GM12873 (cell line): Measurements from ENCODE around the gene PDSS2.

ENCODE experiments used
- TF ChIP-seq, protein P1 (sequence below): IDR thresholded peaks from 2 replicates; pipeline ENCODE4 v1.5.1; 2012; ENCODE audit warnings: low read depth, mild to moderate bottlenecking, moderate library complexity, low read length, control low read depth; ENCODE audit not compliant: insufficient read depth; ENCODE audit errors: missing control alignments

The PDSS2 gene

GRCh38 chr6:107106165-107106564 lies 353.2 kb downstream of the PDSS2 start:
- TF ChIP-seq, protein P1, sequence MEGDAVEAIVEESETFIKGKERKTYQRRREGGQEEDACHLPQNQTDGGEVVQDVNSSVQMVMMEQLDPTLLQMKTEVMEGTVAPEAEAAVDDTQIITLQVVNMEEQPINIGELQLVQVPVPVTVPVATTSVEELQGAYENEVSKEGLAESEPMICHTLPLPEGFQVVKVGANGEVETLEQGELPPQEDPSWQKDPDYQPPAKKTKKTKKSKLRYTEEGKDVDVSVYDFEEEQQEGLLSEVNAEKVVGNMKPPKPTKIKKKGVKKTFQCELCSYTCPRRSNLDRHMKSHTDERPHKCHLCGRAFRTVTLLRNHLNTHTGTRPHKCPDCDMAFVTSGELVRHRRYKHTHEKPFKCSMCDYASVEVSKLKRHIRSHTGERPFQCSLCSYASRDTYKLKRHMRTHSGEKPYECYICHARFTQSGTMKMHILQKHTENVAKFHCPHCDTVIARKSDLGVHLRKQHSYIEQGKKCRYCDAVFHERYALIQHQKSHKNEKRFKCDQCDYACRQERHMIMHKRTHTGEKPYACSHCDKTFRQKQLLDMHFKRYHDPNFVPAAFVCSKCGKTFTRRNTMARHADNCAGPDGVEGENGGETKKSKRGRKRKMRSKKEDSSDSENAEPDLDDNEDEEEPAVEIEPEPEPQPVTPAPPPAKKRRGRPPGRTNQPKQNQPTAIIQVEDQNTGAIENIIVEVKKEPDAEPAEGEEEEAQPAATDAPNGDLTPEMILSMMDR: no peak

- TF ChIP-seq, protein P1: no peak
Observed at GRCh38 chr6:107105511-107106116, 353.8 kb downstream of the PDSS2 start.

GRCh38 chr6:107103082-107103481 lies 356.3 kb downstream of the PDSS2 start:
- TF ChIP-seq, protein P1: no peak
